Vagina (tissue), 2 donors: ENCODE data around the gene FAM107B. TPM values are rescaled to one million over a fixed set of nuclear protein-coding genes. Genes with fewer than 3 reads are reported as not detected.

Source experiments
- DNase-seq, 2 donors: peaks; one replicate each; pipeline ENCODE4 v3.0.0-alpha.2; 2017; ENCODE audit errors: extremely low spot score in 2 of 2
- H3K27ac ChIP-seq: fragments of 200-600 bp; sonication (generic); one replicate; pipeline ENCODE4 v1.5.1; 2019
- H3K27me3 ChIP-seq: fragments of 200-600 bp; sonication (generic); one replicate; pipeline ENCODE4 v1.5.1; 2019
- H3K36me3 ChIP-seq, 2 donors: fragments of 200-600 bp; sonication (generic); one replicate each; pipeline ENCODE4 v1.5.1; 2017 to 2019
- H3K4me1 ChIP-seq: fragments of 200-600 bp; sonication (generic); one replicate; pipeline ENCODE4 v1.5.1; 2019
- H3K4me3 ChIP-seq, 2 donors: fragments of 200-600 bp; sonication (generic); 1 replicate in 1 of 2; 2 replicates in 1 of 2; pipeline ENCODE4 v1.5.1; 2016 to 2019
- H3K9me3 ChIP-seq: fragments of 200-600 bp; sonication (generic); one replicate; pipeline ENCODE4 v1.5.1; 2019
- CTCF ChIP-seq, 3 experiments: fragments of 450-650 bp in 2 of 3; fragments of 200-600 bp in 1 of 3; sonication (generic) in 1 of 3; IDR thresholded peaks; one replicate each; pipeline ENCODE4 v1.5.1; 2017 to 2019; ENCODE audit warnings: antibody characterized with exemption in 3 of 3, mild to moderate bottlenecking in 2 of 3, moderate library complexity in 2 of 3
- POLR2A ChIP-seq, 2 donors: fragments of 450-650 bp; IDR thresholded peaks; one replicate each; pipeline ENCODE4 v1.6.1; 2017; ENCODE audit warnings: antibody characterized with exemption in 2 of 2, mild to moderate bottlenecking in 2 of 2, moderate library complexity in 2 of 2
- POLR2AphosphoS5 ChIP-seq, 2 donors: sonication (generic); formaldehyde crosslinking; IDR thresholded peaks; one replicate each; pipeline ENCODE4 v1.9.0; 2017; ENCODE audit warnings: antibody characterized with exemption in 2 of 2, mild to moderate bottlenecking in 2 of 2, low read depth in 1 of 2; ENCODE audit not compliant: insufficient read depth in 1 of 2
- intact Hi-C: fragments of 100-400 bp; cut with DNase I; formaldehyde crosslinking; loops from one replicate; pipeline ENCODE4 v1.15.1; 2023
- total RNA-seq: library from RNA; depleted of rRNA; stranded (reverse); fragments of >200 nt; gene quantifications from one replicate; pipeline ENCODE4 v1.2.3, GENCODE V29; 2016

Gene FAM107B
- total RNA-seq, 1 donor from 2014 or later: 33.4 TPM

GRCh38 chr10:14658331-14659127, 116.2 kb downstream of the FAM107B start:
- H3K9me3 ChIP-seq: no peaks in the 10 kb centered on the region
- H3K4me1 ChIP-seq: peaks cover 31% of the 10 kb centered on the region
- H3K4me3 ChIP-seq: no peak overlapping the region
- no peaks in the 10 kb centered on the region for H3K36me3 ChIP-seq
- DNase-seq: no peak
- TF ChIP-seq POLR2A (IDR thresholded peaks at IDR 0.05): no peak
- no peak for TF ChIP-seq POLR2AphosphoS5 (IDR thresholded peaks at IDR 0.05; ENCODE audit: insufficient read depth in 1 of 2, low read depth in 1 of 2)
- no peak for TF ChIP-seq CTCF (IDR thresholded peaks at IDR 0.05)
- H3K27ac ChIP-seq: no peak overlapping the region
- intact Hi-C loops: no loop called here
- no peaks in the 10 kb centered on the region for H3K27me3 ChIP-seq

- intact Hi-C loops: no loop called here
- Histone ChIP-seq H3K36me3 (no peaks in the 10 kb centered on the region), H3K9me3 (no peaks in the 10 kb centered on the region), H3K27me3 (no peaks in the 10 kb centered on the region), H3K4me3 (no peak overlapping the region), H3K4me1 (peaks cover 43% of the 10 kb centered on the region), H3K27ac (no peak overlapping the region)
- TF ChIP-seq POLR2A (IDR thresholded peaks at IDR 0.05) (no peak), CTCF (IDR thresholded peaks at IDR 0.05) (no peak), POLR2AphosphoS5 (IDR thresholded peaks at IDR 0.05; ENCODE audit: insufficient read depth in 1 of 2, low read depth in 1 of 2) (no peak)
- no peak for DNase-seq
Observed at GRCh38 chr10:14656052-14656730, 118.5 kb downstream of the FAM107B start.

- Histone ChIP-seq H3K27me3 (no peaks in the 10 kb centered on the region), H3K27ac (no peak overlapping the region), H3K36me3 (no peaks in the 10 kb centered on the region), H3K4me1 (peaks cover 43% of the 10 kb centered on the region), H3K4me3 (no peak overlapping the region), H3K9me3 (no peaks in the 10 kb centered on the region)
- intact Hi-C loops: no loop called here
- DNase-seq: no peak
- no peak for TF ChIP-seq POLR2AphosphoS5 (IDR thresholded peaks at IDR 0.05; ENCODE audit: insufficient read depth in 1 of 2, low read depth in 1 of 2)
- TF ChIP-seq POLR2A (IDR thresholded peaks at IDR 0.05): no peak
- no peak for TF ChIP-seq CTCF (IDR thresholded peaks at IDR 0.05)
Observed at GRCh38 chr10:14654821-14655382, 119.8 kb downstream of the FAM107B start.

GRCh38 chr10:14653271-14654161, 121.2 kb downstream of the FAM107B start:
- Histone ChIP-seq H3K36me3 (no peaks in the 10 kb centered on the region), H3K27ac (peak overlapping the region; percentile 16), H3K4me1 (peaks cover 49% of the 10 kb centered on the region), H3K4me3 (no peak overlapping the region), H3K27me3 (no peaks in the 10 kb centered on the region), H3K9me3 (no peaks in the 10 kb centered on the region)
- TF ChIP-seq CTCF (IDR thresholded peaks at IDR 0.05): no peak
- no peak for TF ChIP-seq POLR2AphosphoS5 (IDR thresholded peaks at IDR 0.05; ENCODE audit: insufficient read depth in 1 of 2, low read depth in 1 of 2)
- TF ChIP-seq POLR2A (IDR thresholded peaks at IDR 0.05): no peak
- peak in 1 of 2 donors; percentile 49 for DNase-seq
- intact Hi-C loops: no loop called here
